Myocyte (in vitro differentiated cells): ENCODE results near the gene PLIN5. TPM values are rescaled to one million over a fixed set of nuclear protein-coding genes. Genes with fewer than 3 reads are reported as not detected.
A peak's percentile ranks its signal among the peaks of the same experiment; 100 is the strongest.

Experiments used
- DNase-seq: peaks from one replicate; pipeline ENCODE4 v3.0.0-alpha.2; 2012; ENCODE audit warnings: low read depth
- total RNA-seq: library from RNA; depleted of rRNA; stranded (reverse); fragments of >200 nt; gene quantifications from 2 replicates; pipeline ENCODE4 v1.2.3, GENCODE V29; 2014

PLIN5 gene
- total RNA-seq, 1 donor from 2014 or later, result not detected

DNA sequence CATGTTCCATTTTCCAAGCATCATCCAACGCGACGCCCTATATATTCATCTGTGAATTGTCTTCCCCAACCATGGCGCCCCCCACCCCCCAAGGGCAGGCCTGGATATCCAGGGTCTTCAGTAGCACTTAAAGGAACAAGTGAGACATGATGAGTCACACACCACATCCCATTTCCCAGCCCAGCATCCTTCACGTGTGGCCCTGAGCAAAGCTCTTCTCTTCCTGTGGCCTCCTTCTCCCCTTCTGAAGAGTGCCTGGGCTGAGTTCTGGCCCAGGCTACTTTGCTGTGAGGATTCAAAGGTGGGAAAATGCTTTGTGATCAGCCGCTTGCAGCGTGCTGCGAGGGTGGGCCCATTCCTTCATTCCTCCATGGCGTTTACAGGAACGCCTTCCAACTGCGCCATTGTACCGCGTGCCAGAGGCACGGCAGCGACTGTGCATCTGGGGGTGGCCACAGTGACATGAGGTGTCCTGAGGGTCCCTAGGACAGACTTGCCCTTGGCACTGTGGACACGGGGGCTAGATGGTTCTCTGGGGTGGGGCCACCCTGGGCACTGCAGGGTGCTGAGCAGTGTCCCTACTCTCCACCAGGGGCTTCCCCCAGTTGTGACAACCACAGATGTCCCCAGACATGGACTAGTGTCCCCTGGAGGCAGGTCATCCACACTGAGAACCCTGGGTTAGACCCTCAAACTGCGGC is 28.4 kb downstream of the PLIN5 start:
- no peak for DNase-seq

DNA sequence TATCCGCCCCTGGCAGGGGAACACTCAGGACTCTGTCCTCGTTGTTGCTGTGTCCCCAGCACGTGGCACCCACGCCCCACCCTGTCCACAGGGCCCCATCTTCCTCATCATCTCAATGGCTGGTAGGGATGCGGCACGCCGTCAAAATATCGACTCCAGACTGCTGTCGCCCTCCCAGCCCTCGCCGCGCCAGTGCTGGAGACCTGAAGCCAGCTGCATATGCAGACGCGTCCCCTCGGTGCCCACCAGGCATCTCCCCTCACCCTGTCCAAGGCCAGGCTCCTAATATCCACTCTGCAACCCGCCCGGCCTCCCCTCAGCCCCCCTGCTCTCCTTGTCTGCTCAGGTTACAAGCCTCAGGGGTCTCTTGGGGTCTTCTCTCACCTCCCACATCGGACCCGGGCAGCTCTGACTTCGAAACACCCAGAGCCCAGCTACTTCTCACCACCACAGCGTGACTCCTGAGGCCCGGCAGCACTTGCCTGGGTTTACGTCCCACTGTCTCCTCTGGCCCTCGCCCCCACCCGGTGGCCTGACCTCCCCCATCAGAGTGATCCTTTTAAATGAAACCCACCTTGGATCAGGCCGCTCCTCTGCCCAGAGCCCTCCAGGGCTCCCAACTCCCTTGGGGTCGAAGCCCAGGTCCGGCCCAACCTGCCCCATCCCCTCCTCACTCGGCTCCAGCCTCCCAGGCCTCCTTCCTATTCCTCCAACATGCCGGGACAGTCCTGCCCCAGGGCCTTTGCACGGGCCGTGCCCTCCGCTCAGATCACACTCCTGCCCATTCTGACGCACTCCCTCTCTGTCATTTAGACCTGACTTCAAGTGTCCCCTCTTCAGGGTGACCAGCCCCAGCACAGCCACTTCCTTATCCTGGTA is 29.2 kb downstream of the PLIN5 start:
- no peak for DNase-seq

DNA sequence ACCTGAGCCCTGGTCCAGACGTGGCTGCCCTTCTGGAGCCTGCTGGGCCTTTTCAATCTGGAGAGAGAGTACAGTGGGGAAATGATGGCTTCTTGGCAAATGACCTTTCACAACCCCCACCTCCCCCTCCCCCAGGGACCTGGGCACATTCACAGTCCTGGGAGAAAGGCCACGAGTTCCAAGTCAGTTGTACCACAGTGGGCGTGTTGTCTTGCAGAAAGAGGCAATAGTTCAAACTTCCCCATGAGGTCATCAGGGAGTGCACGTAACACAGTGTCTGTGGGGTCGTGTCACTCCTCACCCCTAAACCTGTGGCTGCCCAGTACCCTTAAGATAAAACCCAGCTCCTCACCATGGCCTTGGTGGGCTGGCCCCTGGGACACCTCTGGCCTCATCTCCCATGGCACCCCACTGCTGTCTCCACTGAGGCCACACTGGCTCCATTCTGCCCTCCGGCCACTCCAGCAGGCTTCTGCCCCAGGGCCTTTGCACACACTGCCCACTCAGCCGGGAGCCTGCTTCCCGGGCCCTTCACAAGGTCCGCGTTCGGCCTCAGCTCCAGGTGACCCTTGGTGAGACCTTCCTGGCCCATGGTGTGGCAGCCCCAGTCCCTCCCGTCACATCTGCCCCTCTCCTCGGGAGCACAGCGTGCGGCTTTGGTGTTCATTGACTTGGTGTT is 30.0 kb downstream of the PLIN5 start:
- no peak for DNase-seq

DNA sequence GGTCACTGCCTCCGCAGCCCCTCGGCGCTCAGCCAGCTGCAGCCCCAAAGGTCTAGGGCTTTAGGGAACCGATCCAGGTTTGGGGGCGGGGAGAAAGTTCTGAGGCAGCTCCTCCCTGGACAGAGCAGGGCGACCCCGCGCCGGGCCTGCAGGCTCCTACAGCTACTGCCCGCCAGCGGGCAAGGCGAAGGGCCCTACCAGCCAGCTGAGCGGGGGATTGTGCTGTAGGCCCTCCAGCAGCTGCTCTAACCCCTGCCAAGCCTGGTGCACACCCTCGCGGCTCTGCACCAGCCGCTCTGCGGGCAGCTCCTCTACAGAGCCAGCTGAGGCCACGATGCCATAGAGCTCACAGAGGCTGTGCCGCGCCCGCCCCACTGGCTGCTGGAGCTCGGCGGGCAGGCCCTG is 30.7 kb downstream of the PLIN5 start:
- peak; percentile 75 for DNase-seq

DNA sequence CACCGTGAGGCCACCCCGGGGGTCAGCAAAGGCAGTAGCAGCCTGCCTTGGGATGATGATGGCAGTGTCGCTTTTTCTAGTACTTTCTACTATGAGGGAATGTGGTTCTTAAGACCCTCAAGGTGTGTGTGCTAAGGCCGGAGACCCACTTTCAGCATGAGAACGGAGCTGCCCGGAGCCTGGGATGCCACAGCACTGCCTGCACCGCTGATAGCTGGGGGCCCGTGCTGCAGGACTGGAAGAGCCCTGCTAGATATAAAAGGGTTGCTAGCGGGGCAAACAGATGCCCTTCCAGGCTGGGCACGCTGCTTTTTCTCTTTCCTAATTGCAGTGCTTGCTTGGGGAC is 31.2 kb downstream of the PLIN5 start:
- DNase-seq, result no peak

DNA sequence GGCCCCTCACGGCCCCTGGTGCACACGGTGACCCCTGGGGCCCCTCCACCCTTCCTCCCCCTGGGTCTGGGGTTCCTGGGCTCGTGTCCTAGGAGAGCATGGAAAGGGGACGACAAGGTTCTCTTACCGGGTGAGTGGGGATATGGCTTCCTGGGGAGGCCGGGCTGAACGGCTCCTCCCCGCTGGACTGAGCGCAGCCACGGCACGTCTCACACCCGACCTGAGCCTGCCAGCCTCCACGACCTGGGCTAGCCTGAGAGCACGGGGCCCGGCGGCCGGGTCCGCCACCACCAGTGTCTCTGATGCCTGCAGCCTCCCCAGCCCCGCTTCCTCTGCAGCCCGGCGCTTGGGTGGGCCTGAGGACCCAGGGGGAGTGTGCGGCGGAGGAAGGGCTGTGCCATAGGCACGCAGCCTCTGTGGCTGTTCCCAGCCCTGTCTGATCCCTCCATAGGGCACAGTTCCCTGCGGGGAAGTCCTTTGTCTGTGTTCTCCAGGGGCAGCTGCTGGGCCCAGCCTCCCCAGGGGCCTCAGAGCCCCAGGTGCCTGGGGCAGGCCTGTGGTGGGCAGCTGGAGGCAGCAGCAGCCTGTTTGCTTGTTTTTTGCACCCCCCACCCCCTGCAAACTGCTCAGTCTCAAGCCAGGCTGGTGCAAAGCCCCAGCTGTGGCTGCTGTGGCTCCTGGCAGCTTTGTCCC is 31.7 kb downstream of the PLIN5 start:
- peak; percentile 18 for DNase-seq

DNA sequence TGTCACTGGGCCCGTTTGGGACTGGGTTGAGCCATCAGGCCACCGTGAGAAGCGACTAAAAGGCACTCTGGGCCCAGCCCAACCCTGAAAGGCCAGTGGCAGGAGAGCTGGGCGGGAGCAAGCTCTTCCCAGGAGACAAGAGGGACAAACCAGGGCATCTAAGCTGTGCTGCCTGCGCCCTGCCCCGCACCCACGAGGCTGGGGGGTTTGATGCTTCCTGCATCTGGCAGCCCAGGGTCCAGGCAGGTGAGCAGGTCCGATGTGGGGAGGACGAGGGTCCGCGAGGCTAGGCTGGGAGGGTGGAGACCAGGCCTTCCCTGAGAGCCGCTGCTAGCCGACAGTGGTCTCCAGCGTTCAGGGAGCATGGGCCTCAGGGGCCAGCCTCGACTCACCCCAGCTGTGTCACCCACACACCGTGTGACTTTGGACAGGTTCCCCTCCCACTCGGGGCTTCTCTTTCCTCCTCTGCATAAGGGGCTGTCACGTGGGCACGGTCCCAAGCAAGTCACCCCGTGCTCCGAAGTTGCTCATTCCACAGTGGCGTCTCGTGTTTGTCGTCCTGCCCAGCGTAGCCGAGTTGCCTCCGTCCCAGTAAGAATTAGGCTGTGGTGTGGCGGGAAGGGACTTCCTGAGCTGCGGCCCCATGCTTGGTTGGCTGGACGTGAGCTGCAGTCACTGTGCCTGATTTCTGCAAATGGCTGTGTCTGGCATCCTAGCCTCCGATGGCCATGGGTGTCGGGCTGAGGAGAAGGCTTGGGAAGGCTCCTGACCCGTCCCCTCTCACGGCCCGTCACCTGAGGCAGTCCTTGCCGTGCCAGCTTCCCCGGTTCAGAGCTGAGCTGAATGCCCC is 32.5 kb downstream of the PLIN5 start:
- no peak for DNase-seq

DNA sequence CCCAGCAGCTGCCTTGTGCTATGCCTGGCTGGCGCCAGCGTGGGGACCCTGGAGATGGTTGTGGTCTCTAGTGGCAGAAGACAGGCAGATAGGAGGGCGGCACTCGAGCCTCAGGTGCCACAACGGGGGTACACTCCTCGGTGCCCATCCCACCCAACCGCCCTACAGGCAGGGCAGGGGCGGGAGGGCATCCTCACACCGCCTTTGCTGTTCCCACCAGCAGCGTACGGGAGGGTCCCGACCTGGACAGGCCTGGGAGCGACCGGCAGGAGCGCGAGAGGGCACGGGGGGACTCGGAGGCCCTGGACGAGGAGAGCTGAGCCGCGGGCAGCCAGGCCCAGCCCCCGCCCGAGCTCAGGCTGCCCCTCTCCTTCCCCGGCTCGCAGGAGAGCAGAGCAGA is 33.3 kb downstream of the PLIN5 start:
- no peak for DNase-seq

DNA sequence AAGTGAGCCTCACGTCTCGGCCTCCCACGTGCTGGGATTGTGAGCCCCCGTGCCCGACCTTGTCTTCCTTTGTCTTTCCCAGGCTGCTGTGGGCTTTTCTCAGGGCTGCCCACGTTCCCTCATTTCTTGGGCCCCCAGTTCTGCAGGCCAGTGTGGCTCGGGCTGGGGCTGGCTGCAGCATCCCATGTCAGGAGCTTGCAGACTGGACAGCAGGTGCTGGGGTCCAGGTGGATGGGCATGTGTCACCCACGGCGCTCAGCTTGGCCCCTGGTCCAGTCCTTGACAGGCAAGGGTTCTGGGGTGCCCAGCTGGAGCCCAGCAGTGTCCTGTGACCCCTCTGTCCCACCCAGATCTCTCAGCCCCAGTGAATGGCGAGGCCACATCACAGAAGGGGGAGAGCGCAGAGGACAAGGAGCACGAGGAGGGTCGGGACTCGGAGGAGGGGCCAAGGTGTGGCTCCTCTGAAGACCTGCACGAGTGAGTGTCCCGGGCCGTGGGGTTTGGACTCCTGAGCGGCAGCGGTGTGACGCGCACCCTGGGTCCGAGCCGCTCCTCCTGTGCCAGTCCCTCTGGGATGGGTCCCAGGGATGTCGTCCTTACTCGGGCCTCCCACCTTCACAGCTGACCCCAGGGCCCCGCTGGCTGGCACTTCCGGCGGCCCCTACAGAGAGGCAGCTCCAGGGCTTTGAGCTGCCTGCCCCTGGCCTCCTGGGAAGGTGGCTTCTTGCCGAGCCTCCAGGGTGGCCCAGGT is 34.0 kb downstream of the PLIN5 start:
- DNase-seq, result no peak

DNA sequence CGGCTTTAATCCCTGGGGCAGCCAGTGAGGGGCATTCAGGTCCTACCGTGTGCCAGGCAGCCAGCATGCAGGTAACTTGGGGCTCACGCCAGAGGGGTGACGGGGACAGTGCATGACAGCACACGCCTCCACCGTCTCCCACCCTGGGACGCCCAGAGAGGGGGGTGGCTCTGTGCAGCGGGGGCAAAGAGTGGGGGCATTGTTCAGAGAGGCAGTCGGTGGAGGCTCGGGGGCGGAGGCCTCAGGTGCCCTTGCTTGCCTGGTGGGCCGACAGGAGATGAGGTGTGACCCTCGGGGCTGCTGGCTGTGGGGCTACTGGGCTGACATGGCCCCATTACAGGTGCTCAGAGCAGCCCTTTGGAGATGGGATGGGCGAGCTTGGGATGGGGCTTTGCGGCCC is 35.2 kb downstream of the PLIN5 start:
- DNase-seq, result no peak

DNA sequence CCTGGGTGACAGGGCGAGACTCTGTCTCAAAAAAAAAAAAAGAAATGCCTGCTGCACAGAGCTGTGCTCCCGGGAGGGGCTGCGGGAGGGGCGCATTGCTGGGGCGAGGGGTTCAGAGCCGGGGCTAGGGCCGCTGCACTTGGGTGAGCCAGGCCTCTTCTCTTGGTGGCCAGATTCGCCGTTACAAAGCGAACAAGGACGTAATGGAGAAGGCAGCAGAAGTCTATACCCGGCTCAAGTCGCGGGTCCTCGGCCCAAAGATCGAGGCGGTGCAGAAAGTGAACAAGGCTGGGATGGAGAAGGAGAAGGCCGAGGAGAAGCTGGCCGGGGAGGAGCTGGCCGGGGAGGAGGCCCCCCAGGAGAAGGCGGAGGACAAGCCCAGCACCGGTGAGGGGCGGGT is 35.7 kb downstream of the PLIN5 start:
- DNase-seq, result no peak

DNA sequence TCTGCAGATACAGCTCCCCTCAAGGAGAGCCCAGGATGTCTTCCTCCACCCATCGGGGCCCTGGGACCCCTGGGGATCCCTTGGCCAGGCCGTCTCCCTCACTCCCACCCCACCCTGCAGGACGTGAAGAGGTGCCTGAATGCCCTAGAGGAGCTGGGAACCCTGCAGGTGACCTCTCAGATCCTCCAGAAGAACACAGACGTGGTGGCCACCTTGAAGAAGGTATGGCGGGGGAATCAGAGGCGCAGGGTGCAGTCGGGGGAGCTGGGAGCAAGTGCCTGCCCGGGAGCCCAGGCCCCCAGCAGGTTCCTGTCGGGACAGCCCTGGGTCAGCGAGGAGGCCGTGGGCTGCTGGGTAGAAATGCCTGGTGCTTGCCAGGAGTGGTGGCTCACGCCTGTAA is 36.3 kb downstream of the PLIN5 start:
- no peak for DNase-seq

DNA sequence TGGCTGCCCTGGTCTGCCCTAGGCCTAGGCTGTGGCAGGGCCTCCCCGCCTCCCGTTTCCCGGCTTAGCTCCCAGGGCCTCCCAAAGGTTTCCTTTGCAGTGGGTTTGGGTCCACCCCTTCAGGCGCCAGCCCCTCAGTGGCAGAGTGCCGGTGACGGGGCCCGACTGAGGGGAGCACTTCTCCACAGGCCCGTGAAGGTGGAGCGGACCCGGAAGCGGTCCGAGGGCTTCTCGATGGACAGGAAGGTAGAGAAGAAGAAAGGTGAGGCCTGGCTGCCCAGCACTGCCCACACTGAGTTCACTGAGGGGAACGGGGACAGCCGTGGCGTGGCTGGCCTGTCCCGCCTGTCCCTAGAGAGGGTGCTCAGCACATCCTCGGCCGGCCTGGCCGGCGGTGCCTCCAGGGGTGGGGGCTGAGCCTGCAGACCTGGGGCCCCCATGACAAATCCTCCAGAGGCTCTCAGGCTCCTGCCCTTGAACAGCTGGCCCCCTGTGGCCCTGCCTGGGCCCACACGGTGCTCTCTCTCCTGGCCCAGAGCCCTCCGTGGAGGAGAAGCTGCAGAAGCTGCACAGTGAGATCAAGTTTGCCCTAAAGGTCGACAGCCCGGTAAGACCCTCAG is 37.1 kb downstream of the PLIN5 start:
- no peak for DNase-seq

DNA sequence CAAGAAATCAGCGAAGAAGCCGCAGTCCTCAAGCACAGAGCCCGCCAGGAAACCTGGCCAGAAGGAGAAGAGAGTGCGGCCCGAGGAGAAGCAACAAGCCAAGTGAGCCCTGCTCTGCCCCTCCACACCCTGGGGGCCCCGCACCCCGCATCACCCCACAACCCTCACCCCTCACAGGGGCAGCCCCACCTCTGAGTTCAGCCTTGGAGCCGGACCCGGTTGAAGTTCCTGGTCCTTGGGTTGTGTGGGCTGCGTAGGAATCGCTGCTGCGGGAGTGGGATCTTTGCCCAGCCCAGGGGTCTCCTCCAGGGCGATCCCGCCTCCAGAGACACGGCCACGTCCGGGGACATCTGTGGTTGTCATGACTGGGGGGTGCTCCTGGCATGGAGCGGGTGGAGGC is 38.7 kb downstream of the PLIN5 start:
- no peak for DNase-seq

DNA sequence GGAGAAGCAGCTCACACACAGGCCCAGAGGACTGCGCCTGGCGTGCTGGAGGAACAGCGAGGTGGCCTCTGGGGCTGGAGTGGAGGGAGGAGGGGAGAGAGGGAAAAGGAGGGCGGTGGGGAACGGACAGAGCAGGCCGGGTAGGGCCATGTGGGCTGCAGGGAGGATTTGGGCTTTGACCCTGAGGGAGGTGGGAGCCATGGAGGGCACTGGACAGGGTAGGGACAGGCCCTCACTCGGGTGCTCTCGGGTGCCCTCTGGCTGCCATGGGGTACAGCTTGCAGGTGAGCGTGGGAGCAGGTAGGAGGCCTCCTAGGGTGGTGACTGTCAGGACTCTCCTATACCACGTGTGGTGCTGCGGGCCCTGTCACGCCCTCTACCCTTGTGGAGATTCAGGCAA is 39.6 kb downstream of the PLIN5 start:
- no peak for DNase-seq

DNA sequence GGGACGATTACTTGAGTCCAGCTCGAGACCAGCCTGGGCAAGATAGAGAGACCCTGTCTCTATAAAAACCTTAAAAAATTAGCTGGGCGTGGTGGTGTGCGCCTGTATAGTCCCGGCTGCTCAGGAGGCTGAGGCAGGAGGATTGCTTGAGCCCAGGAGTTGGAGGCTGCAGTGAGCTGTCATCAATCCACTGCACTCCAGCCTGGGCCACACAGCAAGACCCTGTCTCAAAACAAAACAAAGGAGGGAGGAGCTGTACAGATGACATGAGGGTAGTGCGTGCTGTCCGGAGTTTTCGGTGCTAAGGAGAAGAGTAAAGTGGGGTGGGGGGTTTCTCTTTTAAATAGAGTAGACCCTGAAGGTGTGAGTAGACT is 40.3 kb downstream of the PLIN5 start:
- DNase-seq, result no peak

DNA sequence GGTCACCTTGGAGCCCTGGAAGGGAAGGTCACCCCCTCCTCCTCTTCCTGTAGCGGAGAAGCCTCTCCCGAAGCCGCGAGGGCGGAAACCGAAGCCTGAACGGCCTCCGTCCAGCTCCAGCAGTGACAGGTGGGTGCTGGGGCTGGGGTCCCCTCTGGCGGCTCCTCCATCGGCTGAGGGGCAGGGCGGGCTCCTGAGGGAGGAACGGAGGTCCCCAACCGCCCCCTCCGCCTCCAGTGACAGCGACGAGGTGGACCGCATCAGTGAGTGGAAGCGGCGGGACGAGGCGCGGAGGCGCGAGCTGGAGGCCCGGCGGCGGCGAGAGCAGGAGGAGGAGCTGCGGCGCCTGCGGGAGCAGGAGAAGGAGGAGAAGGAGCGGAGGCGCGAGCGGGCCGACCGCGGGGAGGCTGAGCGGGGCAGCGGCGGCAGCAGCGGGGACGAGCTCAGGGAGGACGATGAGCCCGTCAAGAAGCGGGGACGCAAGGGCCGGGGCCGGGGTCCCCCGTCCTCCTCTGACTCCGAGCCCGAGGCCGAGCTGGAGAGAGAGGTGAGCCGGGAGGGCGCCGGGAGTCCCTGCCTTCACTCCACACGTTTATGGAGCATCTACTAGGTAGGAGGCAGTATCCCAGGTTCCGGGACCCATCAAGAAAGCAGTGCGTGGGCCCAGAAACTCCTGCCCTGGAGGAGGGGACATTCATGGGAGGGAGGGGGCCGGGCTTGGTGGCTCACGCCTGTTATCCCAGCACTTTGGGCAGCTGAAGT is 40.9 kb downstream of the PLIN5 start:
- no peak for DNase-seq

DNA sequence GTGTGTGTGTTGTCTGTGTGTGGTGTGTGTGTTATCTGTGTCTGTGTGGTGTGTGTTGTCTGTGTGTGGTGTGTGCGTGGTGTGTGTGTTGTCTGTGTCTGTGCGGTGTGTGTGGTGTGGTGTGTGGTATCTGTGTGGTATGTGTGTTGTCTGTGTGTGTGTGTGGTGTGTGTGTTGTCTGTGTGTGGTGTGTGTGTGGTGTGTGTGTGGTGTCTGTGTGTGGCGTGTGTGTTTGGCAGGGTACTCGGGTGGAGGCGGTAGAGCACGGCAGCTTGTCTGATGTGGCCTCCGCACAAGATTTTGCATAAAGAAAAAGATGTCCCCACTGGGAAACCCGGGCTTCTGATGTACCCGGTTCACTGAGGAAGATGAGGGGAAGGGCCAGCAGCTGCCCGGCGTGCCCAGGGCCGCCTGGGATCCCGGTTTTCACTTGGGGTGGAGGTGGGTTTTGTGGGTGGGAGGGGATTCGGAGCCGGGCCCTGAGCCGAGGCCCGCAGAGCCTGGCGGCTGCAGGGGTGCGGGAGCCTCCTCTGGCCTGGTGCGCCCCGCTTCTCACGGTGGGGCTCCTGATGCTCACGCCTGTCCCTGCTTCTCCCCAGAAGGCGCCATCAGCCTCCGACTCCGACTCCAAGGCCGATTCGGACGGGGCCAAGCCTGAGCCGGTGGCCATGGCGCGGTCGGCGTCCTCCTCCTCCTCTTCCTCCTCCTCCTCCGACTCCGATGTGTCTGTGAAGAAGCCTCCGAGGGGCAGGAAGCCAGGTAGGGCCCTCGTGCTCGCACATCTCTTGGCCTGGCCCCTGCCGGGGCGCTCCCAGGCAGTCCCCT is 41.7 kb downstream of the PLIN5 start:
- DNase-seq, result no peak
